ENCODE measurements around the gene FERMT1.

- TF ChIP-seq CTCF (conservative IDR thresholded peaks at IDR 0.05; ENCODE audit: low read depth, low read length) (no peak), EZH2 (IDR thresholded peaks at IDR 0.05; ENCODE audit: borderline replicate concordance, low read depth, low read length, poor library complexity, severe bottlenecking) (no peak)
Measured at GRCh38 chr20:6051505-6051904, 71.3 kb downstream of the FERMT1 start.

Measured in A673 (cell line).